DMS 273 (cell line): Measurements from ENCODE around the gene RABGEF1.
"Not testable (repeated sequence)": the region's sequence is repeated elsewhere in the genome, so short reads cannot be mapped to it uniquely, and the experiment has no call there.

ENCODE experiments used
- DNase-seq: peaks from one replicate; lab custom pipeline; 2025; ENCODE audit not compliant: unreplicated experiment; lab: John Stamatoyannopoulos, UW

RABGEF1 gene

DNA sequence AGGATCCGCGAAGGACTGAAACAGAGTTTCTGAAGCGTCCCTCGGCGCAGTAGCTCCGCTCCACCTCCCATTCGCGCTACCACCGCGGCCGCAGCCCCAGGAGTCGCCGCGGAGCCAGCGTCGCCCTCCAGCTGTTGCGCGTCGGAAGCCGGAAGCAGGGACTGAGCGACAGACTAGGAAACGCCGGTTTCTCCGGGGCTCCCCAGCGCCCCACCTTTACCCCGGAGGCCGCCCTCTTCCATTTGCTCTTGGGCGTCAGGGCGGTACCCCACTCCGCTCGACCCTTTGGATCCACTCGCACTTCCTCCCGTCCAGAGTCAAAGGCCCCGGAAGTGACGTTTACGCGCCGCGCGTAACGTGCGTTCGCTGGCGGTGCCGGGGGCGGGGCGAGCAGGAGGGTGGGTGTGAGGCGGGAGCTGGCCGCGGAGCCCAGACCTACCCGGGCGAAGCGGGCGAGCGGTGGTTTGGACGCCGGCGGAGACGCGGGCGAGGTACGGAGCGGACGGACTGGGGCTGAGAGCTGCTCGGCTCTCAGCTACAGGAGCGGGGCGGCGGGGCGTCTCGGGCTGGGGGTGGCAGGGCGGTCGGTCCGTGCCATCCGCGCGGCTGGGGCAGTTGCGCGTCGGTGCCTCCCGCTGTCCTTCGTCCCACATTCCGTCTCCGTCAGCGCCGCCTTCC is at the start of gene RABGEF1:
Gene RABGEF1, plus strand, starts transcription at position 432 of the 678 bp plus-strand sequence. CDS start 31,167 bp downstream, outside the sequence.
- peak; percentile 100 for DNase-seq

- no peak for DNase-seq
Measured at GRCh38 chr7:66693331-66693730, 47.2 kb upstream of the RABGEF1 start.

DNA sequence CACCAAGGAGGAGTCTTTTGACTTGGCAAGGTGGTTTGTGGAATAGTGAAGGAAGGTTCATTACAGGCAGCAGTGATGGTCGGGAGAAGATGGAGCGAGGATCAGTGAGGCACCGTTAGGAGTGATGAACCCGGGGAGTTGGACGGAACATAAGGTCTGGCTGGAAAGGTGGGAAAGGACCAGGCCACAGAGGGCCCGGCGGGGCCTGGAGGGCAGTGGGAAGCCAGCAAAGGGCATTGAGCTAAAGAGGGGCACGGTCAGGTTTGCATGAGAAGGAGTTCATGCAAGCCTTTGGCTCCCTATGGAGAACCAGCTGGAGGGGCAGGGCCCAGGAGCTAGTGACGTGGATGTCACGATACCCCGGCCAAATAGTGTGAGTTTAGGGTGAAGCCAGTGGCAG is 46.2 kb upstream of the RABGEF1 start:
- DNase-seq: peak; percentile 33

DNA sequence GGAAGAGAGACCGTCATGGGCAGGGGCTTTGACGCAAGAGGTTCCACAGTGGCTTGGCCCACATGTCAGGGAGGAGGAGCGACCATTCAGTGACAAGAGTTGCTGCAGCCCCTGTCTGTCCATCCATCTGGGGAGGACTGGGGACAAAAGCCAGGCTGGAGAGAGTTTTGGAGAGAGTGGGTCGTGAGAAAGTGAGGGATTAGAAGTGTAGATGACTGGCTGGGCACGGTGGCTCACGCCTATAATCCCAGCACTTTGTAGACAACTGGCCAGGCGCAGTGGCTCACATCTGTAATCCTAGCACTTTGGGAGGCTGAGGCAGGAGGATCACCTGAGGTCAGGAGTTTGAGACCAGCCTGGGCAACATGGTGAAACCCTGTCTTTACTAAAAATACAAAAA is 45.1 kb upstream of the RABGEF1 start:
- DNase-seq: not testable (repeated sequence)

DNA sequence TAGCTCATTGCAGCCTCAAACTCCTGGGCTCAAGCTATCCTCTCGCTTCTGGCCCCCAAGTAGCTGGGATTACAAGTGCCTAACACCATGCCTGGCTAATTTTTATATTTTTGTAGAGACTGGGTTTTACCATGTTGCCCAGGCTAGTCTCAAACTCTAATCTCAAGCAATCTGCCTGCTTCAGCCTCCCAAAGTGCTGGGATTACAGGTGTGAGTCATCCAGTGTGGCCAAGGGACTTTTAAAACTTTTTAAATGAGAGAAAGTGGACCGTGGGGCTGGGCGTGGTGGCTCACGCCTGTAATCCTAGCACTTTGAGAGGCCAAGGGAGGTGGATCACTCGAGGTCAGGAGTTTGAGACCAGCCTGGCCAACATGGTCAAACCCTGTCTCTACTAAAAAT is 44.4 kb upstream of the RABGEF1 start:
- DNase-seq: peak; percentile 46

DNA sequence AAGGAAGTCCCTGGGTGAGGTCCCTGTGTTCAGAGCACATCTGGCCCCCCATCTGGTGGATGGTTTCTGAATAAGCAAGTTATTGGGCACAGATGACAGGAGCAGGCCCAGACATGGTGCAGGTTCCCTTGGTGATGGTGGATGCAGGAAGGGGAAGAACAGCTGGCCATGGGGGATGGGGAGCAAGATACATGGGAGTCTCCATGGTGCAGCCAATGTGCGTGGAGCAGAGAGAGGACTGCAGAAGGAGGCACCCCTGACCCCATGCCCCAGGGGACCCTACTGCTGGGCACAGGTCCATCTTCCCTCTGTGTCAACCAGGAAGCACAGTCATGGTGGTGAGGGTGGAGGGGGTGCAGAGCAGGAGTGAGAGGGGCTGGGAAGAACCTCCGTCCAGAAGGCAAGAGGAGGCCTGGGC is 43.8 kb upstream of the RABGEF1 start:
- peak; percentile 100 for DNase-seq

GRCh38 chr7:66697449-66698438 is 42.8 kb upstream of the RABGEF1 start:
- DNase-seq: peak; percentile 84

DNA sequence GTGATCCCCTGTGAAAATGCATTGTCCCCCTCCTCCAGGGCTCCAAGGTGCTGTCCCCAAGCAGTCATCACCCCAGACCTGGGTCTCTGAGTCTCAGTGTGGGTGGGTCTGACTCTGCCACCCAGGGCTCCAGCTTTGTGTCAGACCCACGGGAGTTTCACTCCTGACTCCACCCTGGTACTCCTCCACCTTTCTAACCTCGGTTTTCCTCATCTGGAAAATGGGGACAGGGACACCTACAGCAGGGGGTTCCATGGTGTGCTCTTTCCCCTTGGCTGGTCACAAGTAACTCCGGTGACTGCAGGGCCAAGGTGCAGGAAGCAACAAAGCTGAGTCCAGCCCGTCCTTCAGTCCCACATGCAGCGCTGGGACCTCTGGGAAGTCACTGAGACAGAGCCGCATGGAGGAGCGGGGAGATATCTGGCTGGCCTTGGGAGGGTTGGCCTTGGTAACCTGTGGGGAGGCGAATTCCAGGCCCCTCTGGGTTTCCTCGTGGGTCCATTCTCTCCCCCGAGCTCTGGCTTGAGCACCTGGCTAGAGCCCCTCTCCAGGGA is 41.8 kb upstream of the RABGEF1 start:
- peak; percentile 25 for DNase-seq

DNA sequence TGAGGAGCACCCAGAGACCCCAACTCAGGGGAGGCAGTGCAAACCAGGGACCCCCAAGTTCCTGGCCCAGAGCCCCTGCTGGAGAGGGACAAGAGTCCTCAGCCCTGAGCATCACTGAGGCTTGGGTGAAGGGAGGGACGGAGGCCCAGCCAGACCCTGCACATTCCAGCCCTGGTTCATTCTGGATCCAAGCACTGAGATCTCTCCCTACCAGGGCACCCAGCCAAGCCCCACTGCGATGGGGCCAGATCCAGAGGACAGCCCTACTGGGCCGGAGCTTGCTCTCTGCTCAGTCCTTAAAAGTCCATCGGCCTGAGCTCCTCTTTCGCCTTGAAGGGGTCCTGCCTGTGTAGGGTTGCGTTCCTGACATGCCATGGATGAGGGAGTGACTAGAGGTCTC is 40.5 kb upstream of the RABGEF1 start:
- peak; percentile 31 for DNase-seq

GRCh38 chr7:66700633-66701131 is 39.9 kb upstream of the RABGEF1 start:
- no peak for DNase-seq

DNA sequence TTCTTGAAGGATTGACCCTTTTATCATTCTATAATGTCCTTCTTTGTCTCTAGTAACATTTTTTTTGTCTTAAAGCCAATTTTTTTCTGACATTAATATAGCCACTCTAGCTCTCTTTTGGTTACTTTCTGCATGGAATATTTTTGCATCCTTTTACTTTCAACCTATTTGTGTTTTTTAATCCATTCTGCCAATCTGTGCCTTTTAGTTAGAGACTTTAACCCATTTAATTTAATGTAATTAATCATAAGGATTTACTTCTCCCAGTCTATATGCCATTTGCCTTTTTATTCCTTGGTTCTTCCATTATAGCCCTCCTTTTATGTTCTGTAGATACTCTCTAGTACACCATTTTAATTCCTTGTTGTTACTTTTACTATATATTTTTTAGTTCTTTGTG is 32.7 kb upstream of the RABGEF1 start:
- no peak for DNase-seq

GRCh38 chr7:66710752-66711151 is 29.8 kb upstream of the RABGEF1 start:
- DNase-seq: not testable (repeated sequence)

GRCh38 chr7:66713687-66714086 is 26.8 kb upstream of the RABGEF1 start:
- DNase-seq: no peak

GRCh38 chr7:66716634-66717033 is 23.9 kb upstream of the RABGEF1 start:
- DNase-seq: not testable (repeated sequence)

DNA sequence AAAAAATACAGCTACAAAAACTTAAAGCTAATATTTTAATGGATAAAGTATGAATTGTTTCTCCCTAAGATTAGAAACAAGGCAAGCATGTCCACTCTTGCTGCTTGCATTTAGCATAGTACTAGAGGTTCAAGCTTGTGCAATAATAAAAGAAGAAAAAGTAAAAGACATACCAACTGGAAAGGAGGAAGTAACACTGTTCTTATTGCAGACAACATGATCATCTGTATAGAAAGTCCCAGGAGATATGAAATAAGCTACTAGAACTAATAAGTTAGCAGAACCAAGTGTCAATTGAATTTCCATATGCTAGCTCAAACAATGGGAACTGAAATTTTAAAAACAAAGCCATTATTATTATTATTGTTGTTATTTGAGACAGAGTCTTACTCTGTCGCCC is 20.0 kb upstream of the RABGEF1 start:
- no peak for DNase-seq

DNA sequence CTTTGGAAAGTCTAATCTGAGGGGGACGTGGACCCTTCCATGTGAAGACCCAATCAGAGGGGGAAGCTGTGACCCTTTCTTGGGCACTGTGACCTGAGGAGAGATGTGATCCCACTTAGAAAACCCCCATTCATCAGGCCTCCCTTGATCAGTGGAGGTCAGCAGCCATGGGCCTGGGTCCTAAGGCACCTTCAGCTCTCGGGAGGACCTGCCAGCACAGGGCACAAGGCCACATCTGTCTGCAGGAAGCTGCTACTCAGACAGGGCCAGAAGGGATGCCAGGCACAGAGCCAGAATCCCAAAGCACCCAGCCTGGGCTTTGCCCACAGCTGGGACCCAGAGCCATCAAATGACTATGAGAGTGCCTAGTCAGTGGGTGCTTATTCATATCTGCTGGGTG is 14.7 kb upstream of the RABGEF1 start:
- peak; percentile 27 for DNase-seq

DNA sequence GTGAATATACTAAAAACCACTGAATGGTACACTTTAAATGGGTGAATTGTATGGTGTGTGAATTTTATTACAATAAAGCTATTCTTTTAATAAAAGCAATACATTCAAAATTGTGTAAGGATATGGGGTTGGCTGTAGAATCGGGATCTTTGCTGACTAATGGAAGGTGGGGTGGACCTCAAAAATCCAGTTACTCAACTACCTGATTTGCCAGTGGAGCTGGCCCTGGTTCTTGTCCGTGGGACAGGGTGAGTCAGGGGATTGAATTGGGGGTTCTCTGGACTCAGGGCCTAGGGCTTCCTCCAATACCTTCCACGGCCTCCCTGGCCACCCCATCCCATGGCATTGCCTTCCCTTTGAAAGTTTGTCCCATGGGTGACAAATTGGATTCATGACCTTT is 13.5 kb upstream of the RABGEF1 start:
- DNase-seq: no peak

DNA sequence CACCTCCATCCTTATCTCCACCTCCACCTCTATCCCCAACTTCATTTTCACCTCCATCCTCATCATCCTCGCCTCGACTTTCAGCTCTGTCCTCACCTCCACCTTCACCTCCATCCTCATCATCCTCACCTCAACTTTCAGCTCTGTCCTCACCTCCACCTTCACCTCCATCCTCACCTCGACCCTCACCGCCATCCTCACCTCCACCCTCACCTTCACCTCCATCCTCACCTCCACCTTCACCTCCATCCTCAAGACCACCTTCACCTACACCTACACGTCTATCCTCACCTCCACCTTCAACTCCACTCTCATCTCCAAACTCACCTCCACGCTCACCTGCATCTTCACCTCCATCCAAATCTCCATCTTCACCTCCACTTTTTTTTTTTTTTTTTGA is 12.0 kb upstream of the RABGEF1 start:
- no peak for DNase-seq

DNA sequence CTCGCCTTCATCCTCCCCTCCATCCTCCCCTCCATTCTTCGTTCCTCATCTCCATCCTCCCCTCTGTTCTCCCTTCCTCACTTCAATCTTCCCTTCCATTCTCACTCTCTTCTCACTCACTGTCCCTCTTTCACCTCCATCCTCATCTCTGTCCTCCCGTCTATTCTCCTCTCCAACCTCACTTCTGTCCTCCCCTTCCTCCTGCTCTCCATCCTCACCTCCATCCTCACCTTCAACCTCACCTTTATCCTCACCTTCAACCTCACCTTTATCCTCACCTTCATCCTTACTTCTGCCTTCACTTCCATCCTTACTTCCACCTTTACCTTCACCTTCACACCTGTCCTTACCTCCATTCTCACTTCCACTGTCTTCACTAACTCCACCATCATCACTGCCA is 11.3 kb upstream of the RABGEF1 start:
- no peak for DNase-seq

DNA sequence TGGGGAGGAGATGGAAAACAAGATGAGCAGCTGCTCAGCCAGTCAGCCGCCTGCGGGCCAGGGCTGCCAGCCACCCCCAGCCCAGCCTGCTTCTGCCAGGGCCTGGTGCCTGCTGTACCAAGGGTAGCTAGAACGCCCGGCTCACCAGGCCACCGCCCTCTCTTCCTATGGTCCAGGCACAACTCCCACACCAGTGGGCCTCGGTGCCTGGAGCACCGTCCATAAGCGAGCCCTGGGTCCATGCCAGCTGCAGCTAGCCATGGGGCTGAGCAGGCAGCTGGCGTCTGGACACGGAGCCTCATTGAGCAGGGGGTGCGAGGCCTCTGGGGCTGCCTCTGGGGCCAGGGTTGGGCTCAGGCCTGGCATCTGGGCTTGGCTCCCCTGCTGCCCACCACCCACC is 8.5 kb upstream of the RABGEF1 start:
- DNase-seq: peak; percentile 85

- DNase-seq: no peak
Measured at GRCh38 chr7:66732439-66732838, 8.1 kb upstream of the RABGEF1 start.

GRCh38 chr7:66734006-66734405 is 6.5 kb upstream of the RABGEF1 start:
- no peak for DNase-seq
